T-helper 2 cell treated with Interferon-gamma antibody and Interleukin-4, amounts not matched to agents 5 μg/mL and 100 μg/mL, for 36 hours (primary cell): ENCODE data around the gene CSNK1D.
"Not testable (repeated sequence)": the region's sequence is repeated elsewhere in the genome, so short reads cannot be mapped to it uniquely, and the experiment has no call there.

Experiments
- DNase-seq: peaks from one replicate; pipeline ENCODE4 v3.0.0; 2021; ENCODE audit warnings: low spot score
- H3K27ac Mint-ChIP-seq: one replicate; pipeline ENCODE4 v1.8.0; 2021; ENCODE audit warnings: mild to moderate bottlenecking, mixed read lengths
- H3K27me3 Mint-ChIP-seq: one replicate; pipeline ENCODE4 v1.8.0; 2021; ENCODE audit warnings: low read depth, mixed read lengths
- H3K36me3 Mint-ChIP-seq: one replicate; pipeline ENCODE4 v1.8.0; 2021; ENCODE audit warnings: low read depth, mixed read lengths
- H3K4me1 Mint-ChIP-seq: one replicate; pipeline ENCODE4 v1.8.0; 2021; ENCODE audit warnings: low read depth, mixed read lengths
- H3K4me3 Mint-ChIP-seq: one replicate; pipeline ENCODE4 v1.8.0; 2022; ENCODE audit warnings: mild to moderate bottlenecking, moderate library complexity, mixed read lengths
- H3K9me3 Mint-ChIP-seq: one replicate; pipeline ENCODE4 v1.8.0; 2021; ENCODE audit warnings: mixed read lengths

CSNK1D gene

DNA sequence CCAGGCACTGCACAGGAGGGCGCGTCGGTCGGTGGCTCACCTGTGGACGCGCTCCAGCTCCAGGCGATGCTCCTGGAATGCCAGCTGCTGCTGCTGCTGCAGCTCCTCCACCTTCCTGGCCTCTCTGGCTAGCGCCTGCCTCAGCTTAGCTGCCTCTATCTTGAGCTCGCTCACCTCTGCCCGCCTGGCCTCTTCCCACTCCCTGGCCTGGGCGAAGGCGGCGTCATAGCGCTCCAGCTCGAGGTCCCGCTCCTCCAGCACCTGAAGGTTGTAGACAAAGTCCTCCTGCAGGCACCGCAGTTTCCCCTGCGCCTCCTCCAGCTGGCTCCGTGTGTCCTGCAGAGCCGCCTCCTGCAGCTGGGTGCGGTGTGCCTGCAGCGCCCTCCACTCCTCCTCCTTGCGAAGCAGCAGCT, 72.0 kb downstream of the CSNK1D start:
- Mint-ChIP-seq H3K36me3 (peaks cover 18% of the 10 kb centered on the region), H3K27ac (peak overlapping the region; percentile 68), H3K9me3 (no peaks in the 10 kb centered on the region), H3K27me3 (no peaks in the 10 kb centered on the region), H3K4me3 (no peak overlapping the region), H3K4me1 (peaks cover 66% of the 10 kb centered on the region)
- DNase-seq = no peak

DNA sequence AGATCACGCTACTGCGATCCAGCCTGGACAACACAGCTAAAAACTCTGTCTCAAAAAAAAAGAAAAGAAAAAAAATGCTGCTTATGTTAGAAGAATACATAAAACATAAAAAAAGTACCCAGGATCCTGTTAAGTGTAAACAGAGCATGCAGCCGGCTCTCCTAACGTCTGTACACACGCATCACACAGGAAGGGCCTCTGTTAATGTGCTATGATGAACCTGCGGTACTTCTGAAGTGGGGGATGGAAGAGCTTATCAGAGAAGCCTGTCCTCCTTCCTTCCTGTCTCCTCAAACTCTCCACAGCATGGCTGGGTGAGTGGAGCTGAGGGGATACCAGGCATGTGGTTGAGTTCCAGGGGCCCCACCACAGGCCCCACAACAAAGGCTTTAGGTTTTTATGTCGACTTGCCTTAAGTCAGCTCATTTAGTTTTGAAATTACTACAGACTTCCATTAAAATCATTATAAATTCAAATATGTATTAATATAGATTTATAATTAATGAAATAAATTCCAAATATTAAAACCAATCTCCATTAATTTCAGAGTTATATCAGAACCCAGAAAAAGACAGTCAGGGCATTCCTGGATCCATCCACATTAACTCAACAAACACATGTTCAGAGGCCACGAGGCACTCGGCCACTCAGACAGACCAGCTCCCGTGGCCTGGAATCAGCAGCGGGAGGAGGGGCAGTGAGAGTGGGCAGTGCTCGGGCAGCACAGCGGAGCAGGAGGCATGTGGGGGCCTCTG, 72.6 kb downstream of the CSNK1D start:
- Mint-ChIP-seq H3K4me1 (peaks cover 61% of the 10 kb centered on the region), H3K9me3 (no peaks in the 10 kb centered on the region), H3K36me3 (peaks cover 19% of the 10 kb centered on the region), H3K27ac (peak overlapping the region; percentile 88), H3K4me3 (peak overlapping the region; percentile 67), H3K27me3 (no peaks in the 10 kb centered on the region)
- peak; percentile 71 for DNase-seq

DNA sequence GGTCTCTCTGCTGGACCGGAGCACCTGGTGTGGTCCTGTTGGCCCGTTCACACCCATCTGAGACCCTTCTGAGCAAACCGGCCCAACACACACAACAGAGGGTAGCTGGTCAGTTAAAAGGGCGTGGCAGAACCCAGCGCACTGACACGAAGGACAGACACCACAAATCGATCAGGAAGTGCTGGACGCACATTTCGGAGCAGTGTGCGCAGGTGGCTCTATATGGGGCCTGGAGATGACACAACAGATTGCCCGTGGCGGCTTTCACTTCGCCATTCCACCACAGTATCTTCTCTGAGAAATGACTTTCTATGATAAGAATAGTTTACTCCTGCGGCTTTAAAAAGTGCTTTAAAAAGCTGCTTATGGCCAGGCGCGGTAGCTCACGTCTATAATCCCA, 73.4 kb downstream of the CSNK1D start:
- DNase-seq = no peak
- no peaks in the 10 kb centered on the region for H3K27me3 Mint-ChIP-seq
- peak overlapping the region; percentile 88 for H3K27ac Mint-ChIP-seq
- H3K4me1 Mint-ChIP-seq = peaks cover 57% of the 10 kb centered on the region
- H3K9me3 Mint-ChIP-seq = no peaks in the 10 kb centered on the region
- H3K36me3 Mint-ChIP-seq = peaks cover 25% of the 10 kb centered on the region
- H3K4me3 Mint-ChIP-seq = peak overlapping the region; percentile 67

DNA sequence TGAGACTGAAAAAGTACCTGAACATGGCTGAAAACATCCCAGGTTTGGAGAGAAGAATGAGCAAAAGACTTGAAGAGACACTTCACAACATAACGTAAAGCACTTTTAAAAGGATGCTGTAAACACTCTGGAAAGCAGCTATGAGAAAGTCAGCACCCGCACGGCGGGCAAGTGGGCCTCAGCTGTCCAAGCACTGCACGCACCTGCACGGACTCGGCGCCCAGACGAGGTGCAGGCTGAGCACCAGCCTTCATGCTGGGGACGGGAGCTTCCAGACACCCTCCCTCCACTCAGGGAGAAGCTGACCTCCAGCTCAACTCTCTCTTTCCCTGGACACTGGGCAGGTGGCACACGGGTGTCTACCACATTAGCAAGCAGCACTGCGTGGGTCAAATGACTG, 74.0 kb downstream of the CSNK1D start:
- H3K36me3 Mint-ChIP-seq = peaks cover 28% of the 10 kb centered on the region
- H3K4me3 Mint-ChIP-seq = peak overlapping the region; percentile 67
- no peaks in the 10 kb centered on the region for H3K9me3 Mint-ChIP-seq
- no peaks in the 10 kb centered on the region for H3K27me3 Mint-ChIP-seq
- DNase-seq = no peak
- H3K4me1 Mint-ChIP-seq = peaks cover 53% of the 10 kb centered on the region
- H3K27ac Mint-ChIP-seq = peak overlapping the region; percentile 88

DNA sequence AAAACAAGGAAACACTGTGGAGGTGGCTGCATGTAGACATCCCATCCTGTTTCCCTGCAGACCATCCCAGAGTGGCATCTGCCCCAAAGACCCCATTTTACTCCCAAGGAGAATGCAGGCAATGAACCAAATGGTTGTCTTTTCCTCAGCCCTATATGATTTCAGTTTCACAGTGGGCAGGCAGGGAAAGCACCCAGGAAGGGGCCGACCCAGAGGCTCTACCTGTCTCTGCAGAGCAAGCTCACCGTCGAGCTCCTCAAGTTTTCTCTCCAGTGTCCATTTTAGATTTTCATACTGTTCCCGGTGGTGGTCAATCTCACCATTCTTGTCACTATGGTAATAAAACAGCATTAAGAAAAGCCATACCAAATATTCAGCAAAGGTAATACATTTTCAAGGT, 75.4 kb downstream of the CSNK1D start:
- no peaks in the 10 kb centered on the region for H3K27me3 Mint-ChIP-seq
- peaks cover 52% of the 10 kb centered on the region for H3K4me1 Mint-ChIP-seq
- no peak for DNase-seq
- H3K4me3 Mint-ChIP-seq = peak overlapping the region; percentile 72
- peak overlapping the region; percentile 79 for H3K27ac Mint-ChIP-seq
- H3K36me3 Mint-ChIP-seq = peaks cover 37% of the 10 kb centered on the region
- no peaks in the 10 kb centered on the region for H3K9me3 Mint-ChIP-seq

DNA sequence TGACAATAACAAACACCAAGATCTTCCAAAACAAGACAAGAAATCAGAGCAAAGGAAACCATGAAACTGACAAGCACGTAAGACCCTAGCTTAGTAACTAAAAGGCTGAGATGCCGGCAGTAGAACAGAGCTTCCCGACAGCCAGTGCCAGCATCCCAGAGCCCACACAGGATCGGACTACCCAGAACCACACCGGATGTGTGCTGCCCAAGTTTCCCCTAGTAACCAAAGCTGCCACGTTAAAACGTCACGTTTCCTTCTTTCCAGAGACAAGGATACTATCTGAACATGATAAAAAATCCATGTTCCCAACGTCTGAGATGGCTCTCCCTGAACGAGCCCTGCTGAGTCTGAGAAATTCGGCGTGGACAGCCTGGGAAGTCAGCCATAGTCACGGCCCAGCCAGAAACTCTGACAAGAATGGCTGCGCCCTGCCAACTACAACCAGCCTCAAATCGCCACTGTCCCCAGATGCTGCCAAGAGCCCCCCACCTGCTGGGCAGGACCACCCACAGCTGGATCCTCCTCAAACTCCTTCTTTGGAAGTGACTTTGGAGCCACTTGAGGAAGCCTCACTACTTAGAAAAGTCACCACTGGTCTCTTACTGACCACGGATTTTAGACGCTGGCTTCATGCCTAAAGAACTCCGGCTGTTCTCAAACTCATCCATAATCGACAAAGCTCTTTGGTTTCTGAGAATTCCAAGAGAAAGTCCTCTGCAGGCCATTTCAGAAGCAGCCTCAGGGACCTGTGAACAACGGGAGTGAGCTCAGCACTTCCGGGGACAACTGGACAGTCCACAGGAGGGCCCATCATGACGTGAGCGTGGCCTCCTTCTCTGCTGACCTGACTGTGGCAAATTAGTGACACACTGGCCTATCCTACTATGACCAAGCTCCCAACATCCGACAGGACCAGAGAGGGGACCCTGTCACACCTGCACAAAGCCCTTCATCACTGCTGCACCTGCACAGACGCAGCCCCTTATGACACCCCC, 77.5 kb downstream of the CSNK1D start:
- Mint-ChIP-seq H3K4me1 (peaks cover 42% of the 10 kb centered on the region), H3K27ac (no peak overlapping the region), H3K9me3 (no peaks in the 10 kb centered on the region), H3K27me3 (no peaks in the 10 kb centered on the region), H3K4me3 (no peak overlapping the region), H3K36me3 (peaks cover 45% of the 10 kb centered on the region)
- no peak for DNase-seq

DNA sequence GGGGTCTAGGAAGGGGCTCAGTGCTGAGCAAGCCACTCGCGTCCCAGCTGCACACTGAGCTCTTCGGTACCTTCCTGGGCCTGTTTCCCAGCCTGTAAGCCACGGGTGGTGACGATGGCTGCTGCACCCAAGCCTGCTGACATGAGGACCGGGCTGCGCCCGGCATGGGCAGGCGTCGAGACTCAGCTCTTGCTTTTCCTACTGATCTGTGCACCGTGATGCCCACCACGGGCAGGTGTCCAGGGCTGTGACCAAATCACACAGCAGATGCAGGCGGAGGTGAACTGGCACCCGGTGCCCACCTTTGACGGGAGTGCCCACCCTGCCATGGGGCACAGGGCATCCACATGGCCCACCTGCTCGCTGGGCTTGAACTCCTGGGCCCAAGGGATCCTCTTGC, 78.7 kb downstream of the CSNK1D start:
- Mint-ChIP-seq H3K4me3 (no peak overlapping the region), H3K36me3 (peaks cover 42% of the 10 kb centered on the region), H3K27me3 (no peaks in the 10 kb centered on the region), H3K27ac (no peak overlapping the region), H3K9me3 (no peaks in the 10 kb centered on the region), H3K4me1 (peaks cover 31% of the 10 kb centered on the region)
- DNase-seq = no peak

DNA sequence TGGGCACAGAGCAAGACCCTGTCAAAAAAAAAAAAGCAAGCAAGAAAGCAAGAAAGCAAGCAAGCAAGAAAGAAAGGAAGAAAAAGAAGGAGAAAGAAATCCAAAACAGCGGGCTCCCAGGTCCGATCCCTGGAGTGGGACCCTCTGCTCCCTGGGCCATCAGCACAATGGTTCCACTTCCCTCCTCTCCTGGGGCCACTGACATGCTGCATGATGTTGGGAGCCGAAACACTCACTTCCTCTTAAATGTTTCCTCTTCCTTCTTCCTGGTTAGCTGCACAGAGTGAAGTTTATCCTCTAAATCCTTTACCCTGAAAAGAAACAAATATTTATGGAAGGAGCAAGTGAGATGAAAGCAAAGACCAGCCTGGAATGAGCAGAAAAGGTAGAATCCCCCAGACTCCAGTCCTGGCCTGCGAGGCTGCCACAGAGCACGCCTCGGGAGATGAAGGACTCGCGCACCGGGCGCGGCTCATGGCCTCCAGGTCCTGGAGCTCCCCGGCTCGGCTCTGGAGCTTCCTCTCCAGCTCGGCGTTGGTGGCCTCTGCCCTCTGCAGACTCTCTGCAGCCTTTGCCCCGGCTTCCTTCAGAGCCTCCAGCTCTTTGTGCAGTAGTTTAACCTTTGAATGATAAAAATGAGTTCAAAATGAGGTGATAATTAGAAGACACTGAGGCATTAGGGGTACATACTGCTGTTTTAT, 79.8 kb downstream of the CSNK1D start:
- no peak for DNase-seq
- peaks cover 40% of the 10 kb centered on the region for H3K36me3 Mint-ChIP-seq
- peaks cover 23% of the 10 kb centered on the region for H3K4me1 Mint-ChIP-seq
- no peaks in the 10 kb centered on the region for H3K9me3 Mint-ChIP-seq
- peak overlapping the region; percentile 38 for H3K27ac Mint-ChIP-seq
- H3K27me3 Mint-ChIP-seq = no peaks in the 10 kb centered on the region
- no peak overlapping the region for H3K4me3 Mint-ChIP-seq

DNA sequence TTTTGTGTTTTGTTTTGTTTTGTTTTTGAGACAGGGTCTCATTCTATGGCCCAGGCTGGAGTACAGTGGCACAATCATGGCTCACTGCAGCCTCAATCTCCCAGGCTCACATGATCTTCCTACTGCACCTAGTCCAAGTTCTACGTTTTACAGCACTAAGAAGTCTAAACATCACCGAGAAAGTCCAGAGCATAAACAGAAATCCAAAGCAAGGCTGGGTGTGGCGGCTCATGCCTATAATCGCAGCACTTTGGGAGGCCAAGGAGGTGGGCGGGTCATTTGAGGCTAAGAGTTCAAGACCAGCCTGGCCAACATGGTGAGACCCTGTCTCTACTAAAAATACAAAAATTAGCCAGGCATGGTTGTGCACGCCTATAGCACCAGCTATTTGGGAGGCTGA, 80.5 kb downstream of the CSNK1D start:
- not testable (repeated sequence) for H3K4me3 Mint-ChIP-seq, H3K9me3 Mint-ChIP-seq, H3K27ac Mint-ChIP-seq, DNase-seq, H3K27me3 Mint-ChIP-seq
- Mint-ChIP-seq H3K4me1 (peaks cover 18% of the 10 kb centered on the region), H3K36me3 (peaks cover 35% of the 10 kb centered on the region)
